Middle frontal gyrus (tissue), 1 donor: ENCODE measurements around the gene RPN1.
"Not testable (repeated sequence)": the region's sequence is repeated elsewhere in the genome, so short reads cannot be mapped to it uniquely, and the experiment has no call there.

Experiments used
- DNase-seq: peaks from one replicate; pipeline ENCODE4 v3.0.0-alpha.2; 2015; ENCODE audit warnings: low spot score; ENCODE audit errors: extremely low spot score

RPN1 gene

GRCh38 chr3:128610451-128611070, 40.1 kb downstream of the RPN1 start:
- DNase-seq = no peak

GRCh38 chr3:128609294-128609693, 41.3 kb downstream of the RPN1 start:
- no peak for DNase-seq

GRCh38 chr3:128607710-128608048, 42.9 kb downstream of the RPN1 start:
- DNase-seq = no peak

GRCh38 chr3:128606094-128606493, 44.5 kb downstream of the RPN1 start:
- DNase-seq = no peak

- DNase-seq = no peak
Observed at GRCh38 chr3:128605091-128606046, 45.2 kb downstream of the RPN1 start.

GRCh38 chr3:128603811-128604775, 46.5 kb downstream of the RPN1 start:
- DNase-seq = no peak

GRCh38 chr3:128603313-128603712, 47.3 kb downstream of the RPN1 start:
- DNase-seq = no peak

- DNase-seq = no peak
Observed at GRCh38 chr3:128598884-128599664, 51.5 kb downstream of the RPN1 start.

GRCh38 chr3:128597900-128598299, 52.7 kb downstream of the RPN1 start:
- no peak for DNase-seq

GRCh38 chr3:128592864-128593263, 57.8 kb downstream of the RPN1 start:
- DNase-seq = no peak

- no peak for DNase-seq
Observed at GRCh38 chr3:128591738-128592426, 58.7 kb downstream of the RPN1 start.

GRCh38 chr3:128590948-128591347, 59.7 kb downstream of the RPN1 start:
- DNase-seq = no peak

- not testable (repeated sequence) for DNase-seq
Observed at GRCh38 chr3:128589985-128590384, 60.6 kb downstream of the RPN1 start.

GRCh38 chr3:128588147-128588546, 62.5 kb downstream of the RPN1 start:
- no peak for DNase-seq

- DNase-seq = no peak
Observed at GRCh38 chr3:128587391-128587790, 63.2 kb downstream of the RPN1 start.

GRCh38 chr3:128586932-128587331, 63.7 kb downstream of the RPN1 start:
- not testable (repeated sequence) for DNase-seq

- not testable (repeated sequence) for DNase-seq
Observed at GRCh38 chr3:128586391-128586790, 64.2 kb downstream of the RPN1 start.

- no peak for DNase-seq
Observed at GRCh38 chr3:128585974-128586373, 64.6 kb downstream of the RPN1 start.

- no peak for DNase-seq
Observed at GRCh38 chr3:128585189-128585588, 65.4 kb downstream of the RPN1 start.

- peak; percentile 6 for DNase-seq
Observed at GRCh38 chr3:128584412-128585020, 66.1 kb downstream of the RPN1 start.
